WI38 (cell line): ENCODE measurements around the gene HEPHL1.

Source experiments
- H3K4me3 ChIP-seq: 2 replicates; pipeline ENCODE4 v1.5.1; 2011; ENCODE audit warnings: low read depth, mild to moderate bottlenecking, control low read depth, low read length
- TF ChIP-seq, protein P1 (sequence below): IDR thresholded peaks from 2 replicates; pipeline ENCODE4 v1.5.1; 2012; ENCODE audit warnings: low read depth, mild to moderate bottlenecking, control low read depth, low read length

The HEPHL1 gene

DNA sequence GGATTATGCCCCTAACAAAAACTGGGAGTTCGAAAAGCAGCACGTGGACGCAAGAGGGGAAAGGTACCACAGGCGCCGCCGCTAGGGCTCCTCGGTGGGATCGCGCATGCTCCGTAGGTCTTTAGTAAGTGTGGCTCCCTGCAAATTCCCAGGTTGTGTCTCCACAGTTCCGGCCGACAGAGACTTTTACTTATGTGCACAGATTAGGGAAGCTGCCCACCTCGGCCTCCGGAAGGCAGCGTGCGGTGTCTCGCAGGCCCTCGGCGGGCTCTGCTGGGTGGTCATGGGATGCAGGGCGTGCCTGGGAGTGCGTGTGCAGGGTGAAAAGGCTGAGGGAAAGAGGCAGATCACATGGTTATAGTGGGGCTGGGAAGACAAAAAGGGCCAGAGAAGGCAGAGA lies 67.8 kb downstream of the HEPHL1 start:
- TF ChIP-seq, protein P1, sequence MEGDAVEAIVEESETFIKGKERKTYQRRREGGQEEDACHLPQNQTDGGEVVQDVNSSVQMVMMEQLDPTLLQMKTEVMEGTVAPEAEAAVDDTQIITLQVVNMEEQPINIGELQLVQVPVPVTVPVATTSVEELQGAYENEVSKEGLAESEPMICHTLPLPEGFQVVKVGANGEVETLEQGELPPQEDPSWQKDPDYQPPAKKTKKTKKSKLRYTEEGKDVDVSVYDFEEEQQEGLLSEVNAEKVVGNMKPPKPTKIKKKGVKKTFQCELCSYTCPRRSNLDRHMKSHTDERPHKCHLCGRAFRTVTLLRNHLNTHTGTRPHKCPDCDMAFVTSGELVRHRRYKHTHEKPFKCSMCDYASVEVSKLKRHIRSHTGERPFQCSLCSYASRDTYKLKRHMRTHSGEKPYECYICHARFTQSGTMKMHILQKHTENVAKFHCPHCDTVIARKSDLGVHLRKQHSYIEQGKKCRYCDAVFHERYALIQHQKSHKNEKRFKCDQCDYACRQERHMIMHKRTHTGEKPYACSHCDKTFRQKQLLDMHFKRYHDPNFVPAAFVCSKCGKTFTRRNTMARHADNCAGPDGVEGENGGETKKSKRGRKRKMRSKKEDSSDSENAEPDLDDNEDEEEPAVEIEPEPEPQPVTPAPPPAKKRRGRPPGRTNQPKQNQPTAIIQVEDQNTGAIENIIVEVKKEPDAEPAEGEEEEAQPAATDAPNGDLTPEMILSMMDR: no peak

DNA sequence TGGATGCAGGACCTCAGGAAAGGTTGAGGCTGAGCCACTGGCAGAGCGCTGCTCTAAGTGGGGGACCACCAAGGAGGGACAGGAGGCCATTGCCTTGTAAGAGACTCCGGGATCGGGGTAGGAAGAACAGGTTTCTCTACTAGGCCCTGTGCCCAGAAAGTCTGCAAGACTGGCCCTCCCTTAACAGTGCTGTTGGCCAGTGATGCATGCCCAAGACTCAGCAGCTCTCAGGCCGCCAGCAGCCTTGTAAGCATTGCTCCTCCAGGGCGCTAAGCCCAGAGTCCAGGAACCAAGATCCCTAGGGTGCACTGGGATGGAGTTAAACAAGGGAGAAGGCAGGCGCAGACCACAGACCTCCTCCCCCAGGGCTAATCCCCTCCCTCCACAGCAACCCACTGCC lies 68.2 kb downstream of the HEPHL1 start:
- H3K4me3 ChIP-seq: no peak overlapping the region
- TF ChIP-seq, protein P1: no peak

More for the DNA sequence above, 67.8 kb downstream of the HEPHL1 start:
- H3K4me3 ChIP-seq: no peak overlapping the region

DNA sequence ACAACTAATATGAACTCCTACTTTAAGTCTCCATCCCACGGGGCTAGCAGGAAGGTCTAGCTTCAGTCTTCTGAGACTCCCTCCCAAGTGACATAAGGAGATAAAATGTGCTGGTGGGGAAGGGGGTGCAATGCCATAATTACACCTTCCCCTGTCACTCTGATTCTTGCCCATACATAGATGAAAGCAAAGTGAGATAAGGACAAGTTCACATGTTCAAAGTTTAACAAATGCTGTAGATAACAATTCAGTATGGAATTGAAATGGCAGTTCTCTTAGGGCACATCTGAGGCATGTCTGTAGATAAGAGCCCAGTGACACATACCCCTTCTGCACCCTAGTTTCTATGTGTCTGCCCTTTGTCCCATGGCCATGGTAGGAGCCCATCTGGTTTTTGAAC lies 69.2 kb downstream of the HEPHL1 start:
- TF ChIP-seq, protein P1: no peak
- no peak overlapping the region for H3K4me3 ChIP-seq

DNA sequence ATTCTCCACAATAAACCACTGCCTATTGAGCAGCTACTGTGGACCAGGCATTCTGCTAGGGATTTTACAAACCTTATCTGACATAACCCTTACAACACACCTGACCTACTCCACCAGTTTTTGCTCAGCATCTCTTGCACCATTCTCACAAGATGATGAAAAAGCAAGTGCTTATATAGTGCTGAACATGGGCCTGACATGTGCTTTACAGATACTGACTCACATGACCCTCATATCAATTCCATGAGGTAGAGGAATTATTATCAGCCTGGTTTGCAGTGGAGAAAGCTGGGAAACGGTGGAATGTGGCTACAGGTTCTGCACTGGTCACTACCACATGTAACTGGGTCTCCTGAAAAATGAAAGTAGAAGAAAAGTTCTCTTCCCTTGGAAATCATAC lies 69.9 kb downstream of the HEPHL1 start:
- H3K4me3 ChIP-seq: no peak overlapping the region
- TF ChIP-seq, protein P1: no peak

DNA sequence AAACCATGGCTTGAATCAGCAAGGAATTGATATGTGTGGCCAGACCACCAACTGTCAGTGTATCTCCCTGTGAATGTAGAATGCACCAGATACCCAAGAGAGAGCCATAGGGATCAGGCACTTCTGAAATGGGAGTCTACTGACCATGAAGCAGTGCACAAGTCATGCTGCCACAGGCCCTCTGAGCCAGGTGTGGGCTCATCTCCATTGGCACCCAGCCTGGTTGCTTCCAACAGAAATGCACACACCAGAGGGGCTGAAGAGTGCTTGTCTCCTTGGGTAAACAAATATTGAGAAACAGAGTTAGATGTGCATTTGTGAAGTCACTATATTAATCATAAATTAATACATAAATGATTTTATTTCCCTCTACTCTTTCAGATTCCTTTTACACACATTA lies 79.1 kb downstream of the HEPHL1 start:
- TF ChIP-seq, protein P1: no peak
- H3K4me3 ChIP-seq: no peak overlapping the region

DNA sequence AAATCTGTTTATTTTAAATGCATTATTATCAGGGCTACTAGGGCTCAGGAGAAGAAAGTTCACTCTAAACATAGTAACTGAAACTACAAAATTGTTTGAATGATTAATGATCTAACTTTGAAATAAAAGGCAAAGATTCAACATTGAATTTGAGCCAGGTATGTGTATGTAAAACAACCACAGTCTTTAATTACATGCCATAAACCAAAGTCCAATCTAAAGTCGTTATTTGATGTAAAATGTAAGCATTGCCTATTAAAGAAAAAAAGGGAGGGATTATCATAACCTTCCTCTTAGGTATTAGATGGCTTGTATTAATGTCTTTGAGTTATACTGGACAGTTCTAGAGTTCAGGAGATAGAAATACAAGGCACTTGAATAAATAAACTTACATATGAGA lies 82.3 kb downstream of the HEPHL1 start:
- TF ChIP-seq, protein P1: no peak
- no peak overlapping the region for H3K4me3 ChIP-seq

DNA sequence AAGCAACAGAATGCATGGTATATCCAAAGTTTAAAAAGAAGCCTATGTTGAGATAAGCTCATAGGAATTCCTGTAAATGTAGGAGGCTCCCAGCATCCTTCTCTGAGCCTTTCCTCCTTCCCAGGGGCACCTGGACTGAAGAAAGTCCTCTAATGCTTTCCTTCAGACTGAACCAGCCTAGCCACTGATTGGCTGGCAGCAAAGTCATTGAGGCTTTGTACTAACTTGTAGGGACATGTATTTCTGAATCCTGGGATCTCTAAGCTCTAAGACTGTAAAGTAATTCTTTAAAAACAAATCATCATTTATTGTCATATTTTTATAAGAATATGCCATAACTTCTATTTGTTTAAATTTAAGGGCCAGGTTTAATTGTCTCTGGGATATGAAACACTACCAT lies 83.6 kb downstream of the HEPHL1 start:
- H3K4me3 ChIP-seq: no peak overlapping the region
- TF ChIP-seq, protein P1: no peak
